HCT116 (cell line): ENCODE data around the gene CRIP1.

Experiments used
- ATF3 ChIP-seq: IDR thresholded peaks from 2 replicates; pipeline ENCODE4 v1.6.1; 2012
- CEBPB ChIP-seq: IDR thresholded peaks from 2 replicates; pipeline ENCODE4 v1.6.1; 2012; ENCODE audit warnings: low read depth
- CTCF ChIP-seq, 3 experiments: fragments of 200-600 bp in 1 of 3; sonication (generic) in 1 of 3; IDR thresholded peaks in 2 of 3; conservative IDR thresholded peaks in 1 of 3; 2 replicates each; pipeline ENCODE4 v1.5.1; 2012 to 2017; ENCODE audit warnings: low read depth in 2 of 3, low read length in 2 of 3, antibody characterized with exemption in 1 of 3, borderline replicate concordance in 1 of 3, control low read depth in 1 of 3, mild to moderate bottlenecking in 1 of 3, mixed read lengths in 1 of 3, mixed run types in 1 of 3, moderate library complexity in 1 of 3; ENCODE audit not compliant: insufficient read depth in 1 of 3
- ELF1 ChIP-seq: IDR thresholded peaks from 2 replicates; pipeline ENCODE4 v1.6.1; 2012; ENCODE audit warnings: low read depth, borderline replicate concordance
- EZH2 ChIP-seq: fragments of 200-600 bp; sonication (generic); IDR thresholded peaks from 2 replicates; pipeline ENCODE4 v1.6.1; 2017; ENCODE audit warnings: antibody characterized with exemption, mixed run types
- EZH2phosphoT487 ChIP-seq: fragments of 200-600 bp; IDR thresholded peaks from 2 replicates; pipeline ENCODE4 v1.6.1; 2018; ENCODE audit warnings: antibody characterized with exemption, borderline replicate concordance
- FOSL1 ChIP-seq: IDR thresholded peaks from 2 replicates; pipeline ENCODE4 v1.6.1; 2012; ENCODE audit warnings: low read depth
- POLR2A ChIP-seq: IDR thresholded peaks from 2 replicates; pipeline ENCODE4 v1.7.0; 2011; ENCODE audit warnings: borderline replicate concordance; ENCODE audit not compliant: insufficient read depth, insufficient read length; ENCODE audit errors: extremely low read depth
- POLR2AphosphoS5 ChIP-seq: IDR thresholded peaks from 2 replicates; pipeline ENCODE4 v1.6.1; 2011; ENCODE audit warnings: mild to moderate bottlenecking, low read depth, low read length, moderate library complexity
- RAD21 ChIP-seq: IDR thresholded peaks from 2 replicates; pipeline ENCODE4 v1.6.1; 2012; ENCODE audit warnings: low read depth, mild to moderate bottlenecking
- REST ChIP-seq: IDR thresholded peaks from 2 replicates; pipeline ENCODE4 v1.6.1; 2012; ENCODE audit warnings: low read depth
- TCF7L2 ChIP-seq: IDR thresholded peaks from 2 replicates; pipeline ENCODE4 v1.7.0; 2011; ENCODE audit warnings: borderline replicate concordance, inconsistent platforms; ENCODE audit not compliant: insufficient read depth, insufficient read length; ENCODE audit errors: extremely low read depth
- ZBTB33 ChIP-seq: IDR thresholded peaks from 2 replicates; pipeline ENCODE4 v1.6.1; 2011; ENCODE audit warnings: mild to moderate bottlenecking, low read length, moderate library complexity; ENCODE audit not compliant: insufficient replicate concordance; ENCODE audit errors: extremely low read depth
- ZNF274 ChIP-seq: fragments of 200-500 bp; sonication (Bioruptor generic); IDR thresholded peaks from 2 replicates; pipeline ENCODE4 v1.6.1; 2014; ENCODE audit warnings: mild to moderate bottlenecking, low read depth, low read length, inconsistent platforms

- TF ChIP-seq POLR2A = no peak
- TF ChIP-seq ATF3 = no peak
- TF ChIP-seq ZNF274 = no peak
- no peak for TF ChIP-seq RAD21
- TF ChIP-seq CTCF (IDR thresholded peaks at IDR 0.05 in 2 of 3, conservative IDR thresholded peaks at IDR 0.05 in 1 of 3; ENCODE audit: borderline replicate concordance in 1 of 3, insufficient read depth in 1 of 3, low read depth in 2 of 3, low read length in 2 of 3) = no peak
- no peak for TF ChIP-seq REST
- no peak for TF ChIP-seq ELF1
- no peak for TF ChIP-seq EZH2
- no peak; the same call in 1 of the 2 replicates for TF ChIP-seq POLR2AphosphoS5
- no peak for TF ChIP-seq TCF7L2
- no peak for TF ChIP-seq FOSL1
- no peak for TF ChIP-seq ZBTB33
- TF ChIP-seq EZH2phosphoT487 = no peak
- no peak for TF ChIP-seq CEBPB
Measured at GRCh38 chr14:105487449-105487985, 831 bp downstream of the CRIP1 start.
